ENCODE measurements around the gene PRKCZ.

DNA sequence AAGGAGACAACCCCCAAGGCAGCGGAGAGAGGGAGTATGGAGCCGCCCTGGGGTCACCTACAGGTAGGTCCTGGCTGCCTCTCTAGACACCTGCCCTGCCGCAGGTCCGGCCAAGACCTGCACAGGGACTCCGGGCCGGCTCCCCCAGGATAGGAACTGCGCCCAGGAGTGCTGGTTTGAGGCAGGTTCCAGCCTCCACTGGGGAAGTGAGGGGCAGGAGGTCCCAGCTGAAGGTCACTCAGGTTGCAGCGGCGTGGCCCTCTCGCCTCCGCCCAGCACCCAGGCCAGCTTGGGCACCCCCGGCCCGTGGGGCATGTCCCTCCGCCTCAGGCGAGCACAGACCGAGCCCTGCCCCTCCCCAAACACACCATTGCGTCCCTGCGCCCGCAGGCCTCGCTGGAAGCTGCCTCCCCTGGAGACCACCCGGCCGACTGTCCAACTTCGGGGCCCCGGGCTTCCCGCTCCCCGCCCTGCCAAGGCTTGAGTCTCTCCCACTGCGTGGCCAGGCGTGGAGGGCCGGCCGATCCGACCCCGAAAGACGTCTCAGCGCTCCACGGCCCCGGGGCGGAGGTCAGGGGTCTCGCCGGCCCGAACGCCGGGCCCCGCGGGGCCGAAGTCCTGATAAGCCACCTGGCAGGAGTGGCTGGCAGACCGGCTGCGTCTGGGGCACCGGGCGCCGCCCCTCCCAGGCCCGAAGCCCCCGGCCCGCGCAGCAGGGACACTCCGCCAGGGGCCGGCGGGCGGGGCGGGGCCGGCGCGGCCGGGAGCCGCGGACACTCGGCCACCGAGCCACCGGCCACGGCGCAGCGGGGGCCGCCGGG, 176.5 kb downstream of the PRKCZ start:
- TF ChIP-seq POLR2A (IDR thresholded peaks at IDR 0.05), result no peak
- TF ChIP-seq, protein P1, sequence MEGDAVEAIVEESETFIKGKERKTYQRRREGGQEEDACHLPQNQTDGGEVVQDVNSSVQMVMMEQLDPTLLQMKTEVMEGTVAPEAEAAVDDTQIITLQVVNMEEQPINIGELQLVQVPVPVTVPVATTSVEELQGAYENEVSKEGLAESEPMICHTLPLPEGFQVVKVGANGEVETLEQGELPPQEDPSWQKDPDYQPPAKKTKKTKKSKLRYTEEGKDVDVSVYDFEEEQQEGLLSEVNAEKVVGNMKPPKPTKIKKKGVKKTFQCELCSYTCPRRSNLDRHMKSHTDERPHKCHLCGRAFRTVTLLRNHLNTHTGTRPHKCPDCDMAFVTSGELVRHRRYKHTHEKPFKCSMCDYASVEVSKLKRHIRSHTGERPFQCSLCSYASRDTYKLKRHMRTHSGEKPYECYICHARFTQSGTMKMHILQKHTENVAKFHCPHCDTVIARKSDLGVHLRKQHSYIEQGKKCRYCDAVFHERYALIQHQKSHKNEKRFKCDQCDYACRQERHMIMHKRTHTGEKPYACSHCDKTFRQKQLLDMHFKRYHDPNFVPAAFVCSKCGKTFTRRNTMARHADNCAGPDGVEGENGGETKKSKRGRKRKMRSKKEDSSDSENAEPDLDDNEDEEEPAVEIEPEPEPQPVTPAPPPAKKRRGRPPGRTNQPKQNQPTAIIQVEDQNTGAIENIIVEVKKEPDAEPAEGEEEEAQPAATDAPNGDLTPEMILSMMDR (IDR thresholded peaks at IDR 0.05), result no peak
